ENCODE measurements around the gene ANKRD44.

DNA sequence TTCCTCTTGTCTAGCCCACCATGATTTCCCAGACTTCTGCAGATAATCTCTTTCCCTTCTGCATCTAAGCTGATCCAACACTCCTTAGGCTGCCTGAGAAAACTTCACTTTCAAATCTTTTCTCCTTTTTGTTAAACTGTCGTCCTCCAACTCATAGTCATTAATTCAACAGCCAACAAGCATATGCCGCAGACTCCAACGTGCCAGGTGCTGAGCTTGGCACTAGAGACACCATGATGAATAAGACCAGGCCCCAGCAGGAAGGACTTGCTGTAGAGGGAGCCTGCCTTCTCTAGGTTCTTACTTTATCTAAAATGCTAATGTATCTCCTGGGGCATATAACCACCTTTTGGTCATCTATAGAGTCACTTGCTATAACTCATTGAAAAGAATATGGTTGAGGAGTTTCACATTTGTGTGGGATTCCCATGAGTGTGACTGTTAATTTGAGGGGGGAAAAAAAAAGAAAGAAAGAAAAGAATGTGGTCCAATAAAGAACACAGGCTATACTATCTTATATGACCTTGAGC is 51.0 kb downstream of the ANKRD44 start:
- TF ChIP-seq, protein P1, sequence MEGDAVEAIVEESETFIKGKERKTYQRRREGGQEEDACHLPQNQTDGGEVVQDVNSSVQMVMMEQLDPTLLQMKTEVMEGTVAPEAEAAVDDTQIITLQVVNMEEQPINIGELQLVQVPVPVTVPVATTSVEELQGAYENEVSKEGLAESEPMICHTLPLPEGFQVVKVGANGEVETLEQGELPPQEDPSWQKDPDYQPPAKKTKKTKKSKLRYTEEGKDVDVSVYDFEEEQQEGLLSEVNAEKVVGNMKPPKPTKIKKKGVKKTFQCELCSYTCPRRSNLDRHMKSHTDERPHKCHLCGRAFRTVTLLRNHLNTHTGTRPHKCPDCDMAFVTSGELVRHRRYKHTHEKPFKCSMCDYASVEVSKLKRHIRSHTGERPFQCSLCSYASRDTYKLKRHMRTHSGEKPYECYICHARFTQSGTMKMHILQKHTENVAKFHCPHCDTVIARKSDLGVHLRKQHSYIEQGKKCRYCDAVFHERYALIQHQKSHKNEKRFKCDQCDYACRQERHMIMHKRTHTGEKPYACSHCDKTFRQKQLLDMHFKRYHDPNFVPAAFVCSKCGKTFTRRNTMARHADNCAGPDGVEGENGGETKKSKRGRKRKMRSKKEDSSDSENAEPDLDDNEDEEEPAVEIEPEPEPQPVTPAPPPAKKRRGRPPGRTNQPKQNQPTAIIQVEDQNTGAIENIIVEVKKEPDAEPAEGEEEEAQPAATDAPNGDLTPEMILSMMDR (IDR thresholded peaks at IDR 0.05) = no peak
- no peak for TF ChIP-seq EZH2phosphoT487 (IDR thresholded peaks at IDR 0.05)
